ENCODE measurements around the gene RAPGEF1. TPM values are rescaled to one million over a fixed set of nuclear protein-coding genes. Genes with fewer than 3 reads are reported as not detected.
"Not testable (repeated sequence)": the region's sequence is repeated elsewhere in the genome, so short reads cannot be mapped to it uniquely, and the experiment has no call there.

Gene RAPGEF1
- polyA plus RNA-seq, 2 of the 4 experiments (the other 2 are of a cell fraction) = 21.6 to 27.7 TPM

GRCh38 chr9:131656356-131657036 lies 83.4 kb downstream of the RAPGEF1 start:
- Histone ChIP-seq H3K27ac (peak overlapping the region in 1 of 2 experiments; percentile 78; a peak in 3 of 6 replicates), H3K9me3 (no peaks in the 10 kb centered on the region), H3K4me2 (no peak overlapping the region), H3K4me1 (peaks cover 41% of the 10 kb centered on the region), H3K4me3 (no peak overlapping the region)
- FAIRE-seq = no peak
- POLR2A ChIA-PET = no interaction called here
- CTCF ChIA-PET = interaction anchor here (0.7 kb wide), 1 partner anchor 329 kb away, joined by 3 read pairs; no protein-coding TSS in a partner anchor
- no peak for ATAC-seq
- no peak for DNase-seq (ENCODE audit: low read depth in 1 of 2, low spot score in 1 of 2)
- WGBS (ENCODE audit: missing lambda C conversion rate) = 96% methylated on average over 9 of the region's 9 CpGs
- TF ChIP-seq HOXB13 (CRISPR knock-in tag; IDR thresholded peaks at IDR 0.05; ENCODE audit: low read depth) = no peak
- no peak for TF ChIP-seq EHMT2 (IDR thresholded peaks at IDR 0.05; ENCODE audit: low read depth)
- TF ChIP-seq ZFP36 (IDR thresholded peaks at IDR 0.05; ENCODE audit: borderline replicate concordance, partially characterized antibody) = no peak
- TF ChIP-seq HOXA7 (CRISPR knock-in tag; IDR thresholded peaks at IDR 0.05) = no peak
- TF ChIP-seq CBX2 (IDR thresholded peaks at IDR 0.05; ENCODE audit: borderline replicate concordance, low read depth) = no peak
- no peak for TF ChIP-seq CHD2 (IDR thresholded peaks at IDR 0.05; ENCODE audit: low read length, partially characterized antibody)

- H3K9me3 ChIP-seq; H3K27ac ChIP-seq; H3K4me3 ChIP-seq; DNase-seq (ENCODE audit: low read depth in 1 of 2, low spot score in 1 of 2); H3K4me2 ChIP-seq; FAIRE-seq; ATAC-seq; POLR2A ChIA-PET; CTCF ChIA-PET: not testable (repeated sequence)
- peaks cover 51% of the 10 kb centered on the region for H3K4me1 ChIP-seq
- WGBS (ENCODE audit: missing lambda C conversion rate) = 84% methylated on average over 5 of the region's 5 CpGs
Observed at GRCh38 chr9:131654369-131654768, 85.5 kb downstream of the RAPGEF1 start.

GRCh38 chr9:131651599-131651998 lies 88.3 kb downstream of the RAPGEF1 start:
- no peak for DNase-seq (ENCODE audit: low read depth in 1 of 2, low spot score in 1 of 2)
- 0 out of 3 replicates have a peak overlapping the region, but pooled peaks have one; percentile 1 for H3K4me2 ChIP-seq
- peaks cover 26% of the 10 kb centered on the region; the same call in 2 of the 3 replicates for H3K4me1 ChIP-seq
- POLR2A ChIA-PET = no interaction called here
- no peak overlapping the region for H3K27ac ChIP-seq
- peak in 1 of 2 experiments; percentile 29; a peak in 1 of 6 replicates for ATAC-seq
- FAIRE-seq = no peak
- CTCF ChIA-PET = interaction anchor here (1.3 to 1.4 kb wide), 2 partner anchors 18 to 26 kb away, joined by 3 to 4 read pairs; no protein-coding TSS in a partner anchor
- TF ChIP-seq RCOR1 (IDR thresholded peaks at IDR 0.05; ENCODE audit: low read depth, low read length) = no peak
- TF ChIP-seq RAD21 (conservative IDR thresholded peaks at IDR 0.05 in 1 of 2, IDR thresholded peaks at IDR 0.05 in 1 of 2) = no peak
- no peak for TF ChIP-seq FOSL2 (IDR thresholded peaks at IDR 0.05)
- peak; percentile 39; the same call in 1 of the 2 replicates for TF ChIP-seq FOSL2 (CRISPR knock-in tag; IDR thresholded peaks at IDR 0.05)
- peak in 1 of 2 experiments; percentile 18; a peak in 2 of 4 replicates for TF ChIP-seq CEBPB (IDR thresholded peaks at IDR 0.05)
- H3K9me3 ChIP-seq = no peaks in the 10 kb centered on the region
- 76% methylated on average over 3 of the region's 3 CpGs for WGBS (ENCODE audit: missing lambda C conversion rate)
- H3K4me3 ChIP-seq = no peak overlapping the region

- DNase-seq (ENCODE audit: low read depth in 1 of 2, low spot score in 1 of 2) = no peak
- no peak for ATAC-seq
- Histone ChIP-seq H3K4me1 (peaks cover 26% of the 10 kb centered on the region; the same call in 2 of the 3 replicates), H3K27ac (peak overlapping the region in 1 of 2 experiments; percentile 17; a peak in 1 of 6 replicates), H3K9me3 (no peaks in the 10 kb centered on the region), H3K4me2 (0 out of 3 replicates have a peak overlapping the region, but pooled peaks have one; percentile 1), H3K4me3 (no peak overlapping the region)
- no peak for FAIRE-seq
- TF ChIP-seq FOSB (CRISPR knock-in tag; IDR thresholded peaks at IDR 0.05) = no peak
- POLR2A ChIA-PET = no interaction called here
- CTCF ChIA-PET = interaction anchor here (0.5 to 1.7 kb wide), 5 partner anchors 9 to 106 kb away, joined by 3 to 6 read pairs (median 3); partner anchors contain the start of gene RAPGEF1
- 94% methylated on average over 2 of the region's 2 CpGs for WGBS (ENCODE audit: missing lambda C conversion rate)
Observed at GRCh38 chr9:131651160-131651559, 88.7 kb downstream of the RAPGEF1 start.

- ATAC-seq (peak; percentile 33 to 65; a peak in 4 of 6 replicates), DNase-seq (ENCODE audit: low read depth in 1 of 2, low spot score in 1 of 2) (peak in 1 of 2 experiments; percentile 37), FAIRE-seq (no peak)
- ChIA-PET POLR2A (no interaction called here), CTCF (interaction anchor here (1.0 to 1.7 kb wide), 5 partner anchors 10 to 97 kb away, joined by 3 to 6 read pairs (median 3); partner anchors contain the start of gene RAPGEF1)
- Histone ChIP-seq H3K4me1 (peaks cover 25% of the 10 kb centered on the region; the same call in 2 of the 3 replicates), H3K4me3 (no peak overlapping the region), H3K4me2 (no peak overlapping the region), H3K27ac (no peak overlapping the region), H3K9me3 (no peaks in the 10 kb centered on the region)
- 78% methylated on average over 4 of the region's 4 CpGs for WGBS (ENCODE audit: missing lambda C conversion rate)
- TF ChIP-seq MAFK (IDR thresholded peaks at IDR 0.05; ENCODE audit: partially characterized antibody) (peak; percentile 21), RNF2 (IDR thresholded peaks at IDR 0.05; ENCODE audit: borderline replicate concordance, low read depth) (no peak)
Observed at GRCh38 chr9:131650254-131650653, 89.6 kb downstream of the RAPGEF1 start.
